ENCODE measurements around the gene SOS1.
A peak's percentile ranks its signal among the peaks of the same experiment; 100 is the strongest.
"Not testable (repeated sequence)": the region's sequence is repeated elsewhere in the genome, so short reads cannot be mapped to it uniquely, and the experiment has no call there.

SOS1 gene

GRCh38 chr2:39138837-39139211 lies 18.0 kb upstream of the SOS1 start:
- no peak for DNase-seq (ENCODE audit: low spot score)

GRCh38 chr2:39138187-39138836 lies 17.5 kb upstream of the SOS1 start:
- not testable (repeated sequence) for DNase-seq (ENCODE audit: low spot score)

- no peak for DNase-seq (ENCODE audit: low spot score)
These were observed 15.9 kb upstream of the SOS1 start for GRCh38 chr2:39136799-39137198.

- DNase-seq (ENCODE audit: low spot score): no peak
These were observed 14.9 kb upstream of the SOS1 start for GRCh38 chr2:39135690-39136259.

- no peak for DNase-seq (ENCODE audit: low spot score)
These were observed 12.5 kb upstream of the SOS1 start for GRCh38 chr2:39133215-39133851.

GRCh38 chr2:39128919-39129391 lies 8.1 kb upstream of the SOS1 start:
- DNase-seq (ENCODE audit: low spot score): no peak

- DNase-seq (ENCODE audit: low spot score): no peak
These were observed 7.1 kb upstream of the SOS1 start for GRCh38 chr2:39127973-39128372.

- no peak for DNase-seq (ENCODE audit: low spot score)
These were observed 3.9 kb upstream of the SOS1 start for GRCh38 chr2:39124746-39125057.

GRCh38 chr2:39124000-39124745 lies 3.3 kb upstream of the SOS1 start:
- peak; percentile 78 for DNase-seq (ENCODE audit: low spot score)

- no peak for DNase-seq (ENCODE audit: low spot score)
These were observed 2.7 kb upstream of the SOS1 start for GRCh38 chr2:39123436-39123999.

GRCh38 chr2:39121523-39122063 lies 742 bp upstream of the SOS1 start:
- no peak for DNase-seq (ENCODE audit: low spot score)

GRCh38 chr2:39120521-39120770 lies 405 bp downstream of the SOS1 start:
- DNase-seq (ENCODE audit: low spot score): no peak

GRCh38 chr2:39119732-39120520 lies 925 bp downstream of the SOS1 start:
- DNase-seq (ENCODE audit: low spot score): no peak

- no peak for DNase-seq (ENCODE audit: low spot score)
These were observed 1.9 kb downstream of the SOS1 start for GRCh38 chr2:39118786-39119499.

GRCh38 chr2:39115556-39115955 lies 5.3 kb downstream of the SOS1 start:
- DNase-seq (ENCODE audit: low spot score): no peak

GRCh38 chr2:39114771-39115170 lies 6.1 kb downstream of the SOS1 start:
- DNase-seq (ENCODE audit: low spot score): no peak

- no peak for DNase-seq (ENCODE audit: low spot score)
These were observed 11.3 kb downstream of the SOS1 start for GRCh38 chr2:39109537-39109936.

GRCh38 chr2:39108377-39108776 lies 12.5 kb downstream of the SOS1 start:
- DNase-seq (ENCODE audit: low spot score): no peak

GRCh38 chr2:39107724-39108273 lies 13.1 kb downstream of the SOS1 start:
- DNase-seq (ENCODE audit: low spot score): no peak

- DNase-seq (ENCODE audit: low spot score): no peak
These were observed 13.7 kb downstream of the SOS1 start for GRCh38 chr2:39107156-39107555.
